Measurements from ENCODE around the gene TEKT3. TPM values are rescaled to one million over a fixed set of nuclear protein-coding genes. Genes with fewer than 3 reads are reported as not detected.

Gene TEKT3
- polyA plus RNA-seq, 1 of the 3 experiments (the other 2 are of a cell fraction) = 0.62 TPM

- no peaks in the 10 kb centered on the region for H3K36me3 ChIP-seq (replicated peaks in 1 of 2; ENCODE audit: control insufficient read depth in 1 of 2, insufficient read depth in 2 of 2, low read length in 1 of 2)
- ChIA-PET POLR2A (no interaction called here), CTCF (interaction anchor here (0.8 kb wide), 1 partner anchor 14 kb away, joined by 3 read pairs; no protein-coding TSS in a partner anchor)
- no peak overlapping the region for H3K27ac ChIP-seq (ENCODE audit: low read depth in 2 of 2, low read length in 1 of 2)
- no peaks in the 10 kb centered on the region for H4K20me1 ChIP-seq (ENCODE audit: insufficient read depth)
- H3K4me2 ChIP-seq = no peak overlapping the region
- peaks cover 0 to 4% of the 10 kb centered on the region in 2 experiments; a peak in 1 of 4 replicates for H3K4me1 ChIP-seq (ENCODE audit: control insufficient read depth in 1 of 2, insufficient read depth in 2 of 2, low read depth in 1 of 2, low read length in 1 of 2)
- H3K9me3 ChIP-seq = no peaks in the 10 kb centered on the region
- no peaks in the 10 kb centered on the region for H3K79me2 ChIP-seq (ENCODE audit: insufficient read depth)
- no peak overlapping the region for H3K9ac ChIP-seq
- H3K4me3 ChIP-seq (ENCODE audit: low read depth in 2 of 2, low read length in 1 of 2) = no peak overlapping the region
- no peak overlapping the region for H2AFZ ChIP-seq (ENCODE audit: low read depth)
- H3K9me2 ChIP-seq = no peaks in the 10 kb centered on the region
- no peaks in the 10 kb centered on the region for H3K27me3 ChIP-seq (ENCODE audit: insufficient read depth)
- whole genome bisulfite sequencing (ENCODE audit: low lambda C conversion rate) = 85% methylated on average over 6 of the region's 6 CpGs
- TF ChIP-seq FOSL2 (IDR thresholded peaks at IDR 0.05; ENCODE audit: borderline replicate concordance, low read depth) = no peak
- TF ChIP-seq TAF1 (IDR thresholded peaks at IDR 0.05; ENCODE audit: borderline replicate concordance, low read depth, low read length) = no peak
- TF ChIP-seq ELF1 (IDR thresholded peaks at IDR 0.05) = no peak
- no peak for TF ChIP-seq NFIC (IDR thresholded peaks at IDR 0.05; ENCODE audit: borderline replicate concordance)
- no peak for TF ChIP-seq MAX (IDR thresholded peaks at IDR 0.05; ENCODE audit: low read depth)
- no peak for TF ChIP-seq NRF1 (IDR thresholded peaks at IDR 0.05; ENCODE audit: low read depth, low read length)
- TF ChIP-seq MXI1 (IDR thresholded peaks at IDR 0.05; ENCODE audit: low read depth, low read length) = no peak
- no peak for DNase-seq
- no peaks in the 10 kb centered on the region for H3F3A ChIP-seq (replicated peaks; ENCODE audit: insufficient read depth)
Measured at GRCh38 chr17:15271741-15272140, 69.7 kb downstream of the TEKT3 start.

- H3K36me3 ChIP-seq (replicated peaks in 1 of 2; ENCODE audit: control insufficient read depth in 1 of 2, insufficient read depth in 2 of 2, low read length in 1 of 2) = no peaks in the 10 kb centered on the region
- TF ChIP-seq SMC3 (IDR thresholded peaks at IDR 0.05; ENCODE audit: low read depth, low read length) = no peak
- ChIA-PET POLR2A (no interaction called here), CTCF (no interaction called here)
- H3K4me3 ChIP-seq (ENCODE audit: low read depth in 2 of 2, low read length in 1 of 2) = no peak overlapping the region
- DNase-seq = no peak
- no peak overlapping the region for H2AFZ ChIP-seq (ENCODE audit: low read depth)
- no peaks in the 10 kb centered on the region for H3K9me2 ChIP-seq
- H3K4me1 ChIP-seq (ENCODE audit: control insufficient read depth in 1 of 2, insufficient read depth in 2 of 2, low read depth in 1 of 2, low read length in 1 of 2) = peaks cover 0 to 6% of the 10 kb centered on the region in 2 experiments; a peak in 1 of 4 replicates
- no peaks in the 10 kb centered on the region for H3F3A ChIP-seq (replicated peaks; ENCODE audit: insufficient read depth)
- H3K9ac ChIP-seq = no peak overlapping the region
- no peak overlapping the region for H3K4me2 ChIP-seq
- H3K27ac ChIP-seq (ENCODE audit: low read depth in 2 of 2, low read length in 1 of 2) = no peak overlapping the region
- no peaks in the 10 kb centered on the region for H3K79me2 ChIP-seq (ENCODE audit: insufficient read depth)
- H3K27me3 ChIP-seq (ENCODE audit: insufficient read depth) = no peaks in the 10 kb centered on the region; the same call in 1 of the 2 replicates
- H4K20me1 ChIP-seq (ENCODE audit: insufficient read depth) = no peaks in the 10 kb centered on the region
- H3K9me3 ChIP-seq = no peaks in the 10 kb centered on the region
- WGBS (ENCODE audit: low lambda C conversion rate) = 86% methylated on average over 9 of the region's 9 CpGs
Measured at GRCh38 chr17:15270628-15271381, 70.6 kb downstream of the TEKT3 start.

GRCh38 chr17:15269780-15270089 is 71.7 kb downstream of the TEKT3 start:
- Histone ChIP-seq H3K9ac (no peak overlapping the region), H3K9me2 (no peaks in the 10 kb centered on the region), H2AFZ (ENCODE audit: low read depth) (no peak overlapping the region), H3K4me1 (ENCODE audit: control insufficient read depth in 1 of 2, insufficient read depth in 2 of 2, low read depth in 1 of 2, low read length in 1 of 2) (peaks cover 0 to 9% of the 10 kb centered on the region in 2 experiments; a peak in 1 of 4 replicates), H3K4me3 (ENCODE audit: low read depth in 2 of 2, low read length in 1 of 2) (no peak overlapping the region), H4K20me1 (ENCODE audit: insufficient read depth) (no peaks in the 10 kb centered on the region), H3F3A (replicated peaks; ENCODE audit: insufficient read depth) (no peaks in the 10 kb centered on the region), H3K36me3 (replicated peaks in 1 of 2; ENCODE audit: control insufficient read depth in 1 of 2, insufficient read depth in 2 of 2, low read length in 1 of 2) (no peaks in the 10 kb centered on the region), H3K79me2 (ENCODE audit: insufficient read depth) (no peaks in the 10 kb centered on the region), H3K27me3 (ENCODE audit: insufficient read depth) (no peaks in the 10 kb centered on the region; the same call in 1 of the 2 replicates), H3K27ac (ENCODE audit: low read depth in 2 of 2, low read length in 1 of 2) (no peak overlapping the region), H3K4me2 (no peak overlapping the region), H3K9me3 (no peaks in the 10 kb centered on the region)
- CTCF ChIA-PET = no interaction called here
- no peak for TF ChIP-seq ZBTB33 (IDR thresholded peaks at IDR 0.05; ENCODE audit: borderline replicate concordance, low read depth)
- TF ChIP-seq CTCF (IDR thresholded peaks at IDR 0.05) = no peak
- no peak for TF ChIP-seq EZH2phosphoT487 (IDR thresholded peaks at IDR 0.05; ENCODE audit: borderline replicate concordance, low read depth)
- TF ChIP-seq RCOR1 (IDR thresholded peaks at IDR 0.05; ENCODE audit: low read length) = no peak
- POLR2A ChIA-PET = no interaction called here
- 82% methylated on average over 5 of the region's 5 CpGs for WGBS (ENCODE audit: low lambda C conversion rate)
- DNase-seq = no peak

Measured in SK-N-SH (cell line).